Diencephalon (tissue), 1 donor: ENCODE results near the gene CHCHD4. TPM values are rescaled to one million over a fixed set of nuclear protein-coding genes. Genes with fewer than 3 reads are reported as not detected.

Experiments
- total RNA-seq: library from RNA; depleted of rRNA; stranded (reverse); fragments of >200 nt; gene quantifications from one replicate; pipeline ENCODE4 v1.2.3, GENCODE V29; 2014

CHCHD4 gene
- 12.2 TPM for total RNA-seq

GRCh38 chr3:14124615-14125192, at the start of gene CHCHD4, which contains the start of gene TMEM43:
CHCHD4 (minus strand) TSS chr3:14124870; CDS start chr3:14124676, 194 bp downstream.
TMEM43 (plus strand) TSS chr3:14125052; CDS start chr3:14125194, 142 bp downstream.

Other genes starting within 250 kb of the CHCHD4 start
- gene WNT7A, start 244.8 kb downstream of the CHCHD4 start, total RNA-seq, result 12.9 TPM
- 33.4 TPM for gene TMEM43, start 182 bp upstream of the CHCHD4 start, total RNA-seq
- gene XPC, start 53.7 kb upstream of the CHCHD4 start, total RNA-seq, result 18.9 TPM
- 10.4 TPM for gene LSM3, start 53.9 kb upstream of the CHCHD4 start, total RNA-seq